SK-N-MC (cell line): Measurements from ENCODE around the gene DOK5.
"Not testable (repeated sequence)": the region's sequence is repeated elsewhere in the genome, so short reads cannot be mapped to it uniquely, and the experiment has no call there.

Experiments
- DNase-seq: peaks from one replicate; pipeline ENCODE4 v3.0.0-alpha.2; 2011; ENCODE audit warnings: low read depth, low spot score
- H3K27ac ChIP-seq: fragments of 200-600 bp; sonication (generic); 2 replicates; pipeline ENCODE4 v1.5.1; 2016; ENCODE audit warnings: mixed run types
- H3K36me3 ChIP-seq: fragments of 200-600 bp; sonication (generic); 2 replicates; pipeline ENCODE4 v1.6.1; 2017; ENCODE audit warnings: antibody characterized with exemption, low read length, mixed read lengths; ENCODE audit not compliant: insufficient read depth
- H3K4me3 ChIP-seq: fragments of 200-600 bp; sonication (generic); 2 replicates; pipeline ENCODE4 v1.5.1; 2016
- H3K9ac ChIP-seq: fragments of 200-600 bp; sonication (generic); 2 replicates; pipeline ENCODE4 v1.8.0; 2017; ENCODE audit warnings: mixed run types, mixed read lengths; ENCODE audit not compliant: insufficient read length
- H3K9me3 ChIP-seq: fragments of 200-600 bp; sonication (generic); 2 replicates; pipeline ENCODE4 v1.6.1; 2017; ENCODE audit warnings: low read depth, mild to moderate bottlenecking, antibody characterized with exemption, low read length, moderate library complexity, mixed read lengths
- EZH2 ChIP-seq: fragments of 200-600 bp; sonication (generic); IDR thresholded peaks from one replicate; pipeline ENCODE4 v1.6.1; 2017; ENCODE audit warnings: antibody characterized with exemption
- FOXP2 ChIP-seq: optimal IDR thresholded peaks from 2 replicates; pipeline ENCODE3; 2011; ENCODE audit warnings: mild to moderate bottlenecking, moderate library complexity; ENCODE audit not compliant: insufficient read depth; ENCODE audit errors: extremely low read length, control extremely low read depth
- POLR2AphosphoS5 ChIP-seq: IDR thresholded peaks from 2 replicates; pipeline ENCODE4 v1.6.1; 2012; ENCODE audit warnings: mild to moderate bottlenecking, low read depth, low read length, borderline replicate concordance

Gene DOK5

DNA sequence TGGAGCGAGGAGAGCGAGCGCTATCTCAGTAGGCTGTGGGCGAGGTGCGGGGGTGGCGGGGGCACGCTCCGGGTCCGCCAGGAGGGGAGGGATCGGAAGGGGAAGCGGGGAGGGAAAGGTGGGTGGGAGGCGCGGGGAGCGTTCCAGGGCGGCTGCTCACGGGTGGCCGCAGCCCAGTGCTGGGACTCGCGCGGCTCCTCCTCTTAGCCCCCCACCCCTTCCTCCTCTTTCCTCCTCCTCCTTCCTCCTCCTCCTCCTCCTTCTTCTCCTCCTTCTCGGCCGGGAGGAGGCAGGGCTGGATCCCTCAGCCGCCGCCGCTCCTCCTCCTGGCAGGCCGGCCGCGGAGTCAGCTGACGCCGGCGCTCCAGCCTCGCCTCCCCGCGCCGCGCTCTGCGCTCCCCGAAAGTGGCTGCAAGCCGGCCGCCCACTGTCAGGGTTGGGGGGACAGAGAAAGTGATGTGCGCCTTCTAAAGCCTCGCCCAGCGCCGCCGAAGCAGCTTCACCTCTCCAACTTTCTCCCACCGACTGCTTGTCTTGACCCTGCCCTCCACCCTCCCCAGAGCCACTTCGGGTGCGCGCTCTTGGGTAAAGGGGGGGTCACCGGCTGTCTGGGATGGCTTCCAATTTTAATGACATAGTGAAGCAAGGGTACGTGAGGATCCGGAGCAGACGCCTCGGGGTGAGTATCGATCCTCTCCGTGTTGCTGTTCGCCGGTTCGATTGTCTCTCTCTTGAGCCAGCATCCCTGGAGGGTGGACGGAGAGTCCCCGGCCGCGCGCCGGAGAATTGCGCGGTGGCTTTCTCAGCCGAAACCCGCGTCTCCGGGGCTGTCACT, at the start of gene DOK5:
Gene DOK5, plus strand, starts transcription at position 260 of the 835 bp plus-strand sequence. Its CDS starts 354 bp downstream, at position 614.
- DNase-seq, result no peak
- H3K9me3 ChIP-seq, result no peaks in the 10 kb centered on the region
- H3K4me3 ChIP-seq, result peak within 1 kb of the TSS; percentile 73
- H3K9ac ChIP-seq, result peak within 1 kb of the TSS; percentile 28
- peak within 1 kb of the TSS; percentile 97 for H3K27ac ChIP-seq
- TF ChIP-seq FOXP2 (no peak), POLR2AphosphoS5 (no peak), EZH2 (no peak)
- H3K36me3 ChIP-seq, result no peaks in the 10 kb centered on the region

DNA sequence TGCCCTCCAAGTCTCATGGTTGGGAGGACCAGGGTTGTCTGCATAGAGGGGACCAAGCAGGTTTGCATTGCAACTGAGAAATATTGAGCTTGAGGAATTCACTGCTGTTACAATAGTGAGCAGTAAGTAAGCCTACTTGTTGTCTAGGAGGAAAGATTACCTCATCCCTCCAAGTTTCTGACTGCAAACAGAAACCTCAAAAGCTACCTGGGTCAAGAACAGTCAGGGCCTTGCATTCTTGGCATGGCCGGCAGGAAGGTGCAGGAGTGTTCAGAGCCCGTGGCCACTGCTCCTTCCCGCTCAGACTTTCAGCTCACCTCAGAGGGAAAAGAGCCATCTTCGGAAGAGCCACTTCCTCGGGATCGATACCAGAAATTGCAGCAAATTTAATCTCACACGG, 46.0 kb upstream of the DOK5 start:
- no peaks in the 10 kb centered on the region for H3K36me3 ChIP-seq
- no peak for DNase-seq
- no peak for TF ChIP-seq EZH2
- TF ChIP-seq FOXP2, result no peak
- TF ChIP-seq POLR2AphosphoS5, result no peak
- H3K9ac ChIP-seq, result no peak overlapping the region
- no peak overlapping the region for H3K27ac ChIP-seq
- H3K9me3 ChIP-seq, result no peaks in the 10 kb centered on the region
- H3K4me3 ChIP-seq, result no peak overlapping the region

DNA sequence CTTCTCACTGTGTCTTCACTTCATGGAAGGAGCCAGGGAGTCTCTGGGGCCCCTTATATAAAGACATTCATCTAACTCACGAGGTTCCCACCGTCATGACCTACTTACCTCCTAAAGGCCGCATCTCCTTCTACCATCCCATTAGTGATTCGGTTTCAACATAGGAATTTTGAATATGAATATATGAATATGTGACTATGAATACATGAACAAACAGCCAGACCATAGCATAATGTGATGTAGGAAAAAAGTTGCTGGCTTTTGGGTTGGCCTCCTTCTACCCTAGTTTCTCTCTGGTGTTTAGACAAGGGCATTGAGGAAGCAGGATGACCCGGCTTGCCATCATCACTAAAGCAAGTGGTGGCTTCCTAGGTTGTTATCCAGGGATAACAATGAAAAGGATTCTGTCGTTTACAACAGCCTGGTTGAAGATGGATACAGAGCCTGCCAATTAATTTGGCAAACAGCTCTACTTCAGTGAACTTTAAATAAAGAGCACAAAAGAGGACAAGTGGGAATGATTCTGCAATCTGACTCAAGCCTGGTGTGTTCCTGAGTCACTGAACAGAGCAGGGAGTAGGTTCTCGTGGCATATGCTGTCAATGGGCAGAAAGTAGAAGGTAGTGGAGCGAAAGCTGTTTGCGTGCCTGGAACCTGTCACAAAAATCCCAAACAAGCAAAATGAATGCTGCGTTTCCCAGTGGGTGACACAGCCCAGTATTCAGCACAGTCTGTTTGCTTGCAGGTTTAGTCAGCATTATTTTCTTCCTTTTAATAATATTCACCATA, 44.0 kb upstream of the DOK5 start:
- TF ChIP-seq POLR2AphosphoS5 (no peak), EZH2 (no peak), FOXP2 (no peak)
- H3K9ac ChIP-seq, result no peak overlapping the region
- H3K4me3 ChIP-seq, result no peak overlapping the region
- H3K36me3 ChIP-seq, result no peaks in the 10 kb centered on the region
- H3K9me3 ChIP-seq, result no peaks in the 10 kb centered on the region
- DNase-seq, result no peak
- no peak overlapping the region for H3K27ac ChIP-seq

- DNase-seq, result no peak
- Histone ChIP-seq H3K9me3 (no peaks in the 10 kb centered on the region), H3K36me3 (no peaks in the 10 kb centered on the region), H3K27ac (no peak overlapping the region), H3K4me3 (no peak overlapping the region), H3K9ac (no peak overlapping the region)
- TF ChIP-seq EZH2 (no peak), POLR2AphosphoS5 (no peak), FOXP2 (no peak)
Observed at GRCh38 chr20:54432966-54433365, 42.4 kb upstream of the DOK5 start.

DNA sequence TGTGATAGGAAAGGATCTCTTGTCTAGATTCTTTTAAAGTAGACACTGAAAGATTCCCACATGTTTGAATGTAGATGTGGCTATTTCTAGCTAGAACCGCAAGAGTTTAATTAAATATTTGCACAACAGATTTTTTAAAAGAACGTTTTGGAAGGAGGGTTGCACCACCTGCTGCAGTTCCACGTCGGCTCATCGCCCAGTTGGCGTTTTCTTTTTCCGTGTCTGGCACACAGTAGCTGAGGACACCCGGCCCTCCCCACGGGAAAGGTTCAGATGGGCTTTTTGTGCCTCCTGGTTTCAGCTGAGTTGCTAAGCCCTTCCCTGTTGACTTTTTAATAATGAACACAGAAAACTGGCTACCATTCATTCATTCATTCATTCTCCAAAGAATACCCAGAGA, 41.8 kb upstream of the DOK5 start:
- Histone ChIP-seq H3K9me3 (no peaks in the 10 kb centered on the region), H3K9ac (no peak overlapping the region), H3K27ac (no peak overlapping the region), H3K36me3 (no peaks in the 10 kb centered on the region), H3K4me3 (no peak overlapping the region)
- TF ChIP-seq POLR2AphosphoS5, result no peak
- DNase-seq, result no peak

- no peak overlapping the region for H3K9ac ChIP-seq
- H3K9me3 ChIP-seq, result no peaks in the 10 kb centered on the region
- H3K27ac ChIP-seq, result no peak overlapping the region
- DNase-seq, result no peak
- H3K4me3 ChIP-seq, result no peak overlapping the region
- no peaks in the 10 kb centered on the region for H3K36me3 ChIP-seq
- TF ChIP-seq EZH2, result no peak
- TF ChIP-seq POLR2AphosphoS5, result no peak
- no peak for TF ChIP-seq FOXP2
Observed at GRCh38 chr20:54434196-54434595, 41.2 kb upstream of the DOK5 start.

DNA sequence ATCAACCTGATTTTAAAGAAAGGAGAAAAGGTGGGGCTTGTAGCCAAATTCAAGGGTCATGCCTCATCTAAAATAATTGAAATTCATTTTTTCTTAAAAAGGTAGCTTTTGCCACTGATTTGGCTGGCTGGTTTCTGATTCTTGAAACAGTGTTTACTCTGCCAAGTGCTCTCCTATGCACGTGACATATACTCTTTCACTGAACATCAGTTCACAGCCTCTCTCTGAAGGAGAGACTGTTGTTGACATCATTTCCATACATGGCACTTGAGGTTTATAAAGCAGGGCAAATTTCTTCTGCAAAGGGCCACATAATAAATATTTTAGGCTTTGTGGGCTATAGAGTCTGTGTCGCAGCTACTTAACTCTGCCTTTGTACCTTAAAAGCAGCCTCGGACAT, 40.4 kb upstream of the DOK5 start:
- no peak for TF ChIP-seq EZH2
- TF ChIP-seq FOXP2, result no peak
- TF ChIP-seq POLR2AphosphoS5, result no peak
- H3K9ac ChIP-seq, result no peak overlapping the region

DNA sequence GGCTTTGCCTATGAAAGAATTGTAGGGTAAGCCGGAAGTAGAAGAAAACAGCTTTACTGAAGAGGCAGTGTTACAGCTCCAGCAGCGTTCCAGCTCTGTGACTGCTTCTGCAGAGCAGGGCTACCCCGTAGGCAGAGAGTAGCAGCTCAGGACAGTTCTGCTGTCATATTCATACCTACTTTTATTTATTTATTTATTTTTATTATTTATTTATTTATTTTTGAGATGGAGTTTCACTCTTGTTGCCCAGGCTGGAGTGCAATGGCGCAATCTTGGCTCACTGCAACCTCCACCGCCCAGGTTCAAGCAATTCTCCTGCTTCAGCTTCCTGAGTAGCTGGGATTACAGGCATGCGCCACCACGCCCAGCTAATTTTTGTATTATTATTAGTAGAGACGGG, 39.0 kb upstream of the DOK5 start:
- H3K4me3 ChIP-seq, H3K36me3 ChIP-seq, H3K27ac ChIP-seq, DNase-seq, H3K9me3 ChIP-seq, H3K9ac ChIP-seq: not testable (repeated sequence)

More for the DNA sequence above, 40.4 kb upstream of the DOK5 start:
- DNase-seq, result no peak
- Histone ChIP-seq H3K27ac (no peak overlapping the region), H3K4me3 (no peak overlapping the region), H3K36me3 (no peaks in the 10 kb centered on the region), H3K9me3 (no peaks in the 10 kb centered on the region)
